Smooth muscle cell (in vitro differentiated cells): ENCODE data around the gene ECI1. TPM values are rescaled to one million over a fixed set of nuclear protein-coding genes. Genes with fewer than 3 reads are reported as not detected.

ENCODE experiments used
- DNase-seq: peaks from one replicate; lab custom pipeline; 2025; ENCODE audit not compliant: unreplicated experiment; lab: John Stamatoyannopoulos, UW
- H2AFZ ChIP-seq: fragments of 200-600 bp; sonication (generic); 2 replicates; pipeline ENCODE4 v1.6.0; 2016; ENCODE audit warnings: antibody characterized with exemption, low read depth, mild to moderate bottlenecking
- H3F3A ChIP-seq: fragments of 200-600 bp; sonication (generic); 2 replicates; pipeline ENCODE4 v1.6.0; 2017; ENCODE audit warnings: antibody characterized with exemption, low read depth
- H3K27ac ChIP-seq: fragments of 200-600 bp; sonication (generic); 2 replicates; pipeline ENCODE4 v1.5.1; 2016; ENCODE audit warnings: low read depth, mild to moderate bottlenecking
- H3K27me3 ChIP-seq: fragments of 200-600 bp; sonication (generic); 2 replicates; pipeline ENCODE4 v1.6.1; 2016; ENCODE audit warnings: low read depth, mild to moderate bottlenecking
- H3K36me3 ChIP-seq: fragments of 200-600 bp; sonication (generic); 2 replicates; pipeline ENCODE4 v1.5.1; 2016; ENCODE audit warnings: low read depth
- H3K4me1 ChIP-seq: fragments of 200-600 bp; sonication (generic); 2 replicates; pipeline ENCODE4 v1.5.1; 2016; ENCODE audit warnings: low read depth
- H3K4me2 ChIP-seq: fragments of 200-600 bp; sonication (generic); 2 replicates; pipeline ENCODE4 v1.6.0; 2016; ENCODE audit warnings: mild to moderate bottlenecking
- H3K4me3 ChIP-seq: fragments of 200-600 bp; sonication (generic); 2 replicates; pipeline ENCODE4 v1.5.1; 2016; ENCODE audit warnings: mild to moderate bottlenecking
- H3K79me2 ChIP-seq: fragments of 200-600 bp; sonication (generic); 2 replicates; pipeline ENCODE4 v1.6.0; 2016; ENCODE audit warnings: low read depth, mild to moderate bottlenecking
- H3K9ac ChIP-seq: fragments of 200-600 bp; sonication (generic); 2 replicates; pipeline ENCODE4 v1.6.0; 2016; ENCODE audit warnings: low read depth
- H3K9me3 ChIP-seq: fragments of 200-600 bp; sonication (generic); replicated peaks from 2 replicates; pipeline ENCODE4 v1.5.1; 2016; ENCODE audit warnings: low read depth
- H4K20me1 ChIP-seq: fragments of 200-600 bp; sonication (generic); 2 replicates; pipeline ENCODE4 v1.6.0; 2016; ENCODE audit warnings: low read depth
- CTCF ChIP-seq: fragments of 200-600 bp; sonication (generic); IDR thresholded peaks from 2 replicates; pipeline ENCODE4 v1.5.1; 2017; ENCODE audit warnings: borderline replicate concordance, mild to moderate bottlenecking, antibody characterized with exemption; ENCODE audit not compliant: insufficient read depth, poor library complexity, severe bottlenecking
- WGBS: methylation state at CpG from one replicate; pipeline ENCODE4 v1.1.7; 2016; ENCODE audit warnings: low lambda C conversion rate; 5-methylcytosine and 5-hydroxymethylcytosine counted together
- polyA plus RNA-seq: library from polyadenylated mRNA; unstranded; fragments of >200 nt; fragmentation: Nextera tagmentation; extraction: Ambion mirVana; gene quantifications from 2 replicates; pipeline ENCODE4 v1.2.1, GENCODE V29; 2016
- total RNA-seq: library from RNA; depleted of rRNA; stranded (reverse); fragments of >200 nt; gene quantifications from 2 replicates; pipeline ENCODE4 v1.2.3, GENCODE V29; 2014

Gene ECI1
- total and polyA plus RNA-seq, 2 experiments from 2014 or later = 45.7 to 86.9 TPM

- Histone ChIP-seq H3F3A (no peaks in the 10 kb centered on the region), H3K4me3 (no peak overlapping the region)
- 88% methylated on average over 14 of the region's 14 CpGs for WGBS
Measured at GRCh38 chr16:2278272-2278608, 26.9 kb upstream of the ECI1 start.

DNA sequence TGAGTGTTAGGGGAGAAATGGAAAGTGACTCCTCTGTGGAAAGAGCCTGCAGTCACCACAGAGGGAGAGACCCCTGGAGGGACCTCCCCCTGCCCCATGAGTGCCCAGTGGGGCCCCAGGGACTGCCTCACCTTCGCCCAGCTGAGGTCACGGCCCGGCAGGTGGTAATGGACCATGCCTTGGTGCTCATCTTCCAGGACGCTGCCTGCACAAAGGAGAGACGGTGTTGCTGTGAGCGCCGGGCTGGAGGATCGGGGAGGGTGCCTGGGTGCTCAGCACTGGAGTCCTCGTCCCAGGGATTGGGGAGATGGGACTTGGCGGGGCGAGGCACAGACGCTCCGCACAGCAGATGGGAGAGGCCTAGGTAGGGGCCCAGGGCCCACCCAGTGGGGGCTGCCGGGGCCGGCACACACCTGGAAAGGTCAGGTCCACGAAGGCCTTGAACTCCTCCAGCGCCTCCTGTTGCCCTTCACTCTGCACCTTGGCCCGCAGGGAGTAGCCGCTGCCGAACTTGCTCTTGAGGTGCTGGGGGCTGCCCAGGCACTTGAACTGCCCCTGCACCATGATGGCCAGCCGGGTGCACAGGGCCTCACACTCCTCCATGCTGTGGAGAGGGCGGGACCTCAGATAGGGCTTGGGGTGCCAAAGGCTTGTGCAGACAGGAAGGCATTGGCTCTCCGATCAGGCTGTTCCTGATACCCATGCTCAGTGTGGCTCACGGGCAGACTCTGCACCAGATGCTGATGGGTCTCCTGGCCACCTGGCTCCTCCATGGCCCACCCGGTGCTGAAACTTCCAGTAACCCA, 26.3 kb upstream of the ECI1 start:
- WGBS = 93% methylated on average over 21 of the region's 25 CpGs
- no peak for TF ChIP-seq CTCF

More at GRCh38 chr16:2278272-2278608, 26.9 kb upstream of the ECI1 start:
- H3K27me3 ChIP-seq = peaks cover 2% of the 10 kb centered on the region
- H3K4me1 ChIP-seq = no peaks in the 10 kb centered on the region
- TF ChIP-seq CTCF = no peak
- no peak overlapping the region for H3K9ac ChIP-seq
- no peaks in the 10 kb centered on the region for H3K9me3 ChIP-seq
- no peaks in the 10 kb centered on the region for H3K79me2 ChIP-seq
- H3K36me3 ChIP-seq = no peaks in the 10 kb centered on the region
- DNase-seq = no peak
- H3K4me2 ChIP-seq = no peak overlapping the region
- H3K27ac ChIP-seq = no peak overlapping the region
- no peak overlapping the region for H2AFZ ChIP-seq
- no peaks in the 10 kb centered on the region for H4K20me1 ChIP-seq

GRCh38 chr16:2276368-2277195, 25.2 kb upstream of the ECI1 start:
- TF ChIP-seq CTCF = no peak
- Histone ChIP-seq H3K4me1 (no peaks in the 10 kb centered on the region), H3K79me2 (no peaks in the 10 kb centered on the region), H3K4me3 (no peak overlapping the region), H3K9ac (no peak overlapping the region), H3K27ac (no peak overlapping the region), H3F3A (no peaks in the 10 kb centered on the region), H3K36me3 (no peaks in the 10 kb centered on the region), H2AFZ (no peak overlapping the region), H3K4me2 (no peak overlapping the region), H4K20me1 (no peaks in the 10 kb centered on the region), H3K27me3 (no peaks in the 10 kb centered on the region), H3K9me3 (no peaks in the 10 kb centered on the region)
- DNase-seq = no peak
- WGBS = 85% methylated on average over 26 of the region's 26 CpGs

More for the DNA sequence above, 26.3 kb upstream of the ECI1 start:
- H2AFZ ChIP-seq = no peak overlapping the region
- H3K27me3 ChIP-seq = peaks cover 2% of the 10 kb centered on the region
- no peaks in the 10 kb centered on the region for H3K79me2 ChIP-seq
- H3K9me3 ChIP-seq = no peaks in the 10 kb centered on the region
- H3K36me3 ChIP-seq = no peaks in the 10 kb centered on the region
- no peak for DNase-seq
- no peaks in the 10 kb centered on the region for H3F3A ChIP-seq
- no peaks in the 10 kb centered on the region for H4K20me1 ChIP-seq
- H3K4me3 ChIP-seq = no peak overlapping the region
- H3K4me1 ChIP-seq = no peaks in the 10 kb centered on the region
- H3K4me2 ChIP-seq = no peak overlapping the region
- H3K9ac ChIP-seq = no peak overlapping the region
- H3K27ac ChIP-seq = no peak overlapping the region
